ENCODE measurements around the gene CLEC17A.
"Not testable (repeated sequence)": the region's sequence is repeated elsewhere in the genome, so short reads cannot be mapped to it uniquely, and the experiment has no call there.

Gene CLEC17A, protein sequence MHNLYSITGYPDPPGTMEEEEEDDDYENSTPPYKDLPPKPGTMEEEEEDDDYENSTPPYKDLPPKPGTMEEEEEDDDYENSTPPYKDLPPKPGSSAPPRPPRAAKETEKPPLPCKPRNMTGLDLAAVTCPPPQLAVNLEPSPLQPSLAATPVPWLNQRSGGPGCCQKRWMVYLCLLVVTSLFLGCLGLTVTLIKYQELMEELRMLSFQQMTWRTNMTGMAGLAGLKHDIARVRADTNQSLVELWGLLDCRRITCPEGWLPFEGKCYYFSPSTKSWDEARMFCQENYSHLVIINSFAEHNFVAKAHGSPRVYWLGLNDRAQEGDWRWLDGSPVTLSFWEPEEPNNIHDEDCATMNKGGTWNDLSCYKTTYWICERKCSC

DNA sequence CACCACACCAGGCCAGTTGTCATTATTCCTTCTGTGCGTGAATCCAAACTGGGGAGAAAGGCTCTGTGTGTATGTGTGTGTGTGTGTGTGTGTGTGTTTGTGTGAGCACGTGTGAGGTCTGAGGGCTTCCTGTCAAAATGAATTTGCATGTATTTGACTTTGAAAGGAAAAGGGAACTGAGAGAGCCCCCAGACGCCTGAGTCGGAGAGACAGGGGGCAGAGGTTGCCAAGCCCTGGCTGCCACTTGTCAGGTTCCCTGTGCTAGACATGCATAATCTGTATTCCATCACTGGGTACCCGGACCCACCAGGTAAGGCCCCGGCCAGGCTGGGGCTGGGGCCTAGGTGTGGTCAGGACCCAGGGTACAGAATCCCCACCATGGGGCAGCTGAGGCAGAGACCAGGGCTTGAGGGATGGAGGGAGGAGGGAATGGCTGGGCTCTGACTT, at the start of gene CLEC17A:
TSS of gene CLEC17A (plus strand) at position 191 of the 447 bp plus-strand sequence. CDS start at position 268, 77 bp downstream.
- no peak for DNase-seq (ENCODE audit: low read depth)

DNA sequence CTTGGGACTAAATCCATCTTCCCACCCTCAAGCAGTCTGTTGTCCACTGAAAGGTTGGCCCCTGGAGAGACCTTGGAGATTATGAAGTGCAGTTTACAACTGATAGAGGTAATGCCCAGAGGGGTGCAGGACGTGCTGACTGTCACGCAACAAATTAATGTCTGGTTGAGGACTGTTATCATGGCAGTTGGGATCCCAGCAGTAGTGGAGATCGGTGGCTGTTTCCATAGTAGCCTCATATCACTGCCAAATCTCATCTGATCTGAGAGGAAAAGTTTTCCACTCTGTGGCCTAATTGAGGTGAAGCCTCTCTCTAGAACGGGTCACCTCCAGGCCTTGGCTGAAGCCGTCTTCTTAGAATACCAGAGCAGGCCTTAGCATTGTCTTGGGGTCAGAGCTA, 49.4 kb upstream of the CLEC17A start:
- no peak for DNase-seq (ENCODE audit: low read depth)

DNA sequence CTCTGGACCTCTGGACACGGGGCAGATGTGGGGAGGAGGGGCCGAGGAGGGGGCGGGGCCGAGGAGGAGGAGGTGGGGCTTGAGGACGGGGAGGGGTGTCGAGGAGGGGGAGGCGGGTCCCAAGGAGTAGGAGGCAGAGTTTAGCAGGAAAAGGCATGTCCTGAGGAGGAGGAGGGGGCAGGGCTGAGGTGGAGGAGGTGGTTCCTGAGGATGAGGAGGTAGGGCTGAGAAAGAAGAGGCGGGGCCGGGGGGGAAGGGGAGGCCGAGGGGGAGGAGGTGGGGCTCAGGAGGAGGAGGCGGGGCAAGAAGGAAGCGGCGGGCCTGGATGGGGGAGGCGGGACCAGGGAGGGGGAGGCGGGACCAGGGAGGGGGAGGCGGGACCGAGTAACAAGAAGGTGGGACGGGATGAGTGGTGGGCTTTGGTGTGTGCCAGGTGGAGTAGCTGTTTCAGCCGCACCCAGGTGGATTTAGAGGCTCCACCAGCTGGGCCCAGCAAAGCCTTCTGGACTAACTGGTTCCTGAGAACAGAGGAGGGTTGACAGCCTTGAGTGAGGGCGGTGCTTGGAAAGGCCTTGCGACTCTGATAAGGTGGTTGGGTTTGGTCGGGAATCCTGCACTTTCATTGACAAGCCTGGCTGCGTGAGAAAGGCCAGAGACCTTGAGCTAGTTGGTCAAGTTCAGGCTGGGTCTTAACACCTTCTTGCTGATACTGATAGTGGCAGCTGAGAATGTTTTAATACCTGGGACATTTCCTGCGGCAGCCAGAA, 45.8 kb upstream of the CLEC17A start:
- DNase-seq (ENCODE audit: low read depth), result peak; percentile 52

DNA sequence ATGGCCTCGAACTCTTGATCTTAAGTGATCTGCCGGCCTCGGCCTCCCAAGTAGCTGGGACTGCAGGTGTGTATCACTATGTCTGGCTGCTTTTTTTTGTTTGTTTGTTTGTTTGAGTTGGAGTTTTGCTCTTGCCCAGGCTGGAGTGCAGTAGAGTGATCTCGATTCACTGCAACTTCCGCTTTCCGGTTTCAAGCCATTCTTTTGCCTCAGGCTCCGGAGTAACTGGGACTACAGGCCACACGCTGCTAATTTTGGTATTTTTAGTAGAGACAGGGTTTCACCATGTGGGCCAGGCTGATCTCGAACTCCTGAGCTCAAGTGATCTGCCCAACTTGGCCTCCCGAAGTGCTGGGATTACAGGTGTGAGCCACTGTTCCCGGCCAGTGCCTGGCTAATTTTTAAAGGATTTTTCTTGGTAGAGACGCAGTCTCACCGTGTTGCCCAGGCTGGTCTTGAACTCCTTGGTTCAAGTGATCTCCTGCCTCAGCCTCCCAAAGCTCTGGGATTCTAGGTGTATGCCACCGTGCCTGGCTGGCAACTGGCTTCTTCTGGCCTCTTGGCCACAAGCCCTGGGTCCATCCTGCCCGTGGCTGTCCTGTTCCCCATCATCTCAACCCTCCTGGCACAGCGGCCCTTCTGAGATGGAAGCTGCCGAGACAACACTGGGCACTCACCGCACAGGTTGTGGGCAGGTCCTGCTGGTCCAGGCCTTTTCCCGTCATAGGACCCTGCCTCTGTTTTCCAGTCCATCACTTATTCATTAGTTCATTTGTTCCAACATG, 42.0 kb upstream of the CLEC17A start:
- DNase-seq (ENCODE audit: low read depth), result no peak

DNA sequence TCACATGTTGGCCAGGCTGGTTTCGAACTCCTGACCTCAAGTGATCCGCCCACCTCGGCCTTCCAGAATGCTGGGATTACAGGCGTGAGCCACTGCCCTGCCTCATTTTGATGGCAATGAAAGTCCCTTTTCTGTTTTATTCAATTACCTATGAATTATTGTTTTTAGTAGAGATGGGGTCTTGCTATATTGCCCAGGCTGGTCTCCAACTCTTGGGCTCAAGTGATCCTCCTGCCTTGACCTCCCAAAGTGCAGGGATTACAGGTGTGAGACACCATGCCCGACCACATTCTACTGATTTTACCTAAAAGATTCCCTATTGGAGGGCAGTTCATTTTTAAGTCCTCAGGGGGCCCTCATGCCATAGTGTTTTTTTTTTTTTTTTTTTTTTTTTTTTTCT, 40.9 kb upstream of the CLEC17A start:
- not testable (repeated sequence) for DNase-seq (ENCODE audit: low read depth)

DNA sequence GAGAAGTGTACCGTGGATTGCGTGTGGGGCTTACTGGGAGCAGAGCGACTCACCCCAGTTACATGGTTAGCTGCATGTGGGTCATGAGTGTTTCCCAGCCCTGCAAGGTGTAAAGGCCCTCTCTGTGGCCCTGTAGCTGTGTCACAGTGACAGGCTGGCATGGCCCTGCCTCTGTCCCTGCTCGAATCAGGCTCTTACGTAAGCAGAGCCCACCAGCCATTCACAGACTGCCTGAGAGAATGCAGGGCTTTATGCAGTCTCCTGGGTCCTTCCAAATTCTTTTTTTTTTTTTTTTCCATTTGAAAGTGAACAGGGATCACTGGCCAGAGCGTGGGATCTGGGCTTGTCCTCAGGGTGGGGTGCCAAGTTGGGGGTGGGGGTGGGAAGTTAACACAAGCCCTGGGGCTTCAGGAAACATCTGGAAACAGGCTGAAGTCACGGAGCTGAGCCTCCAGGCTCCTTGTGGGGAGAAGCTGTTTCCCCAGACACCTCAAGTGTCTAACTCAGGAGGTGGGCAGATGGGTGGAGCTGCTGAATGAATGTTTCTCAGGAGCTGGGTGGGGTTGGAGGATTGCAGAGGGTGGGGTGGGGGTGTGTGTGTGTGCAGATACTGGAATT, 40.1 kb upstream of the CLEC17A start:
- DNase-seq (ENCODE audit: low read depth), result peak; percentile 56

DNA sequence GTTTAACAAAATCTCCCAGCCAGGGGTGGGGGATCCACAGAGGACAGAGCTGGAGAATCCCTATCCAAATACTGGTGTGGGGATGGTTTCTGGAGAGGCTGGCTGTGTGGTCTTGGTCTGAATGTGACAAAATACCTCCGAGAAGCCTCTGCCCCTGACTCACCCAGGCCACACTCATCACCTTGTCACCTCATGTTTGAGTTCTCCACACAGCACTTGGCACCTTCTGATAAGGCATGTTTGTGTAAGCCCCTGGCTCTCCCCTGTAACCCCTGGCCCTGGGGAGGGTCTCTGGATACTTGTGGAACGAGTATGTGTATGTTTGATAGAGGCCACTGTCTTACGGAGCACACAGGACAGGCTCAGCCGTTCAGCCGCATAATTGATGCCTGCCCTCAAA, 38.8 kb upstream of the CLEC17A start:
- DNase-seq (ENCODE audit: low read depth), result no peak

DNA sequence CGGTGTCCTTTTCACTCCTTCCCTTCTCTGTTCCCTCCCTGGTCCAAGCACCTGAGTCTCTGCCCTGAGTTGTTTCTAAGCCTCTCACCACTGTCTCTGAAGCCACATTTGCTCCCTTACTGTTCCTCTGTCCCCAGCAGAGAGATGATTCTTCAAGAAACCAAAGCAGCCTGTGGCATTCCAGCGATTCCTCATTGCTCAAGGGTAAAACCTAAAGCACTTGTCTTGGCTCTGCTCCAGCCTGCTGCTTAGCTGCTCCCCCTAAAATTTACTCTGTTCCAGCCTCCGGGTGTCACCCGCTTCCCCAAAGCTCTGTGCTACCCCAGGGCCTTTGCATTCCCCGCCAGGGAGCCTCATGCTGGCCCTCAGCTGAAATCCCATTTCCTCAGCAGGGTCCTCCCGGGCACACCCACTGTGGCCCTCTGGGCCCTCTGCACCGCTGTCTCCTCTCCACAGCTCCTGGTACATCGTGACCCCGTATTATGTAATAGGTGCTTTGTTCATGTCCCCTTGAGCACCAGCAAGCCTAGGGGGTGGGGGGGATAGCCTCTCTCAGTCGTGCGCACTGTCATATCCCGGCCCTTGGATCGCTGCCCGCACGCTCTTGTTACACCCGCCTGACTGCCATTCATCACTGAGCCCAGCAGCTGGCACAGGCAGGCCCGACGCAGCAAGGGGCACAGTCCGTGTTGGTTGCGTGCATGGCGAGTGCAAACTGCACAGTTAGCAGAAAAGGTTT, 37.7 kb upstream of the CLEC17A start:
- peak; percentile 26 for DNase-seq (ENCODE audit: low read depth)

DNA sequence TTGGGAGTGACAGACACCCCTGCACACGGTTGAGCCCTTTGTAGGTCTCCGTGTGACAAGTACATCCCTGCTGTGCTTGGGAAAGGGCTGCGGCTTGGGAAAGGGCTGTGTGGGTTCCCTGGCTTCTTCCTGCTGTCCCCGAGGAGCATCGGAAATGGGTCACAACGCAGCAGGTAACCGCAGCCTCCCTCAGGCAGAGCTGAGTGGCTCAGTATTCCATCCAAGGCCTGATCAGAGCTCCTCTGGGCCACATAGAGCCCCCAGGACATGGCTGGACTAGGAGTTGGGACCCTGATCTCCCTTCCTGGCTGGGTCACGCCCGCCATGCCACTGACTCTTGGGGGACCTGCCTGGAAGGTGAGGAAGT, 37.2 kb upstream of the CLEC17A start:
- DNase-seq (ENCODE audit: low read depth), result no peak

DNA sequence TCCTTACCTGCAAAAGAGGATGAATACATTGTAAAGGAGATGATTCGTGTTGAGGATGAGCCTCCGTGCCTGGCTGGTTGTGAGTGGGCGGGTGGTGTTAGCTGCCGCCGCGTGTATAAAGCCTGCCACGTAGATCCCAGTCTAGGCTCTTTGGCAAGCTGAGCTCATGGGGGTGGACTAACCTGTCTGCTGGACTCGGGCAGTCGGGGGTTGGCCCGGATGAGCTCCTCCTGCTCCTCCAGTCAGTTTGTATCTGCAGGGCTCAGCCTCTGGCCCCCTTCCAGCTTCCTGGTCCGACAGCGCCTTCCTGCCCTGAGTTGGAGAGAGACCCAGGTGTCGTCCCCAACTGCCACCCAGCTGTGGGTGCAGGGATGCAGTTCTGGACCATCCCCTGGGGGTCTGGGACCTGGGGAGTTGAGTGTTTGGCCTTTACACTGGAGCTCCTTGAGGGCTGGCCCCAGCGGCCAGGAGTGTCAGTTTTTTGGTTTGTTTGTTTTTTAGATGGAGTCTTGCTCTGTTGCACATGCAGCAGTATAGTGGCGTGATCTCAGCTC, 32.6 kb upstream of the CLEC17A start:
- no peak for DNase-seq (ENCODE audit: low read depth)

DNA sequence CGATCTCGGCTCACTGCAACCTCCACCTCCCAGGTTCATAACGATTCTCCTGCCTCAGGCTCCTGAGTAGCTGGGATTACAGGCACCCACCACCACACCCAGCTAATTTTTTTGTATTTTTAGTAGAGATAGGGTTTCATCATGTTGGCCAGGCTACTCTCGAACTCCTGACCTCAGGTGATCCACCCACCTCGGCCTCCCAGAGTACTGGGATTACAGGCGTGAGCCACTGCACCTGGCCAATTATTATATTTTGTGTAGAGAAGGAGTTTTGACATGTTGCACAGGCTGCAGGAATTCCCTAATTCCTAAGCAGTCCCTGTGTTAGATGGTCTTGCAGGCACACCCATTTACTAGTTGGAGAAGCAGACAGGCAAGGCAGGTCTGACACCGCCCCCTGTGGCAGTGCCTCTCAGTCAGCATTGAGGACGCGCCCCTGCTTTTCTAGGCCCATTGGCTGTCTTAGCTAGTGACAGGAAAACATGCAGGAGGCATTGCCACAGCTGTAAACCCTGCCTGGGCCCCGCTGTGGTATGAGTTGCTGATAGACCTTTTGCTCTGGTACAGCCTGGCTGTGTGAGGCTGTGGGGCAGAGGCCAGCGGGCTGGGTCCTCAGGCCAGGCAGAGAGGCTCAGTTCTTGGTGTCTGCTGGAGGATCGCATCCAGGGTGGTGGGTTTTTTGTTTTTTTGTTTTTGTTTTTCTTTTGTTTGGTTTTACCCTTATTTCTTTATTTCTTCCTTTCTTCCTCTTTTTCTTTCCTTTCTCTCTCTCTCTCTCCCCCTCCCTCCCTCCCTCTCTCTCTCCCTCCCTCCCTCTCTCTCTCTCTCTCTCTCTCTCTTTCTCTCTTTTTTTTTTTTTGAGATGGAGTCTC, 31.5 kb upstream of the CLEC17A start:
- peak; percentile 54 for DNase-seq (ENCODE audit: low read depth)

DNA sequence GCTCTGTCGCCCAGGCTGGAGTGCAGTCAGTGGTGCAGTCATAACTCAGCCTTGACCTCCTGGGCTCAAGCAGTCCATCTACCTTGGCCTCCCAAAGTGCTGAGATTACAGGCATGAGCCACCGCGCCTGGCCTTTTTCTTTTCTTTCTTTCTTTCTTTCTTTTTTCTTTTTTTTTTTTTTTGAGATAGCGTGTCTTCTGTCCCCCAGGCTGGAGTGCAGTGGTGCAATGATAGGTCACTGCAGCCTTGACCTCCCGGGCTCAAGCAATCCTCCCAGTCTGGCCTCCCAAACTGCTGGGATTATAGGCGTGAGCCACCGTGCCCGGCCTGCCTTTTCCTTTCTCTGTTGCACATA, 30.9 kb upstream of the CLEC17A start:
- not testable (repeated sequence) for DNase-seq (ENCODE audit: low read depth)

DNA sequence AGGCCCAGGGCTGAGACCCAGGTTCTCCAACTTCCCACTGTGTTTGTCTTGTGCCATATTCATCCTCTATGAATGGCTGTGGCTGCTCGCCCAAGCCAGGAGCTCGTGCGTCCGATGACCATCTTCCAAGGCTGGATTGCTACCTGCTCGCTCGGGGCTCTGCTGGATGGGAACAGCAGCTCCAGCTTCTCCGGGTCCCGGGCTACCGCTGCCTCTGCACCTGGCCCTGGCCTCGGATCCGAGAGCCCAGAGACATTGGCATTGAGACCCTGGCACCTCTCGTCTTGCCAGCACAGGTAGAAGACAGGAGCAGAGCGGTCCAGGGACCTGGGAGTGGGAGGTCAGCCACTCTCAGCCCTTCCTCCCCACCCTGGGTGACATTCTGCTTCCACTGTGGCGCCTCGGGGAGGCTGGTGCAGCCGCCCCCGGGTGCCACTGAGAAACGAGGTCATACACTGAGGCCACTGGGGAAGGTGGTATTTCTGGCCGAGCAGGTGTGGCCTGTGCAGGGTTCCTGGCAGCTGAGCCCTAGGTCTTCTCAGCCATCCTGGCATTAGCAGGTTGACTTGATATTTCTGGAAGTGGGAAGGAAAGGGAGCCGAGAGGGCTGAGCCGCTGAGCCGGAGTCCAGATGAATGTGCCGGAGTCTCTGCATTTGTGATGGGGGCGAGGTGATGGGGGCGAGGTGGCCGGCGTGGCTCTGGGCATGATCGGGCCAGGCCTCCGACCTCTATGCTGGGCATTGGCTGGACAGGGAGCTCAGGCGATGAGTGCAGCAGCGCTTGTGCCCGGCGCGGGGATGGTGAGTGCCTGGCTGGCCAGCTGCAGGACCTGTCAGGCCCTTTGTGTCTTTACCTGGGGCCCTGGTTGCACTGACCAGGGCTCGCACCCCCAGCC, 29.6 kb upstream of the CLEC17A start:
- DNase-seq (ENCODE audit: low read depth), result no peak

DNA sequence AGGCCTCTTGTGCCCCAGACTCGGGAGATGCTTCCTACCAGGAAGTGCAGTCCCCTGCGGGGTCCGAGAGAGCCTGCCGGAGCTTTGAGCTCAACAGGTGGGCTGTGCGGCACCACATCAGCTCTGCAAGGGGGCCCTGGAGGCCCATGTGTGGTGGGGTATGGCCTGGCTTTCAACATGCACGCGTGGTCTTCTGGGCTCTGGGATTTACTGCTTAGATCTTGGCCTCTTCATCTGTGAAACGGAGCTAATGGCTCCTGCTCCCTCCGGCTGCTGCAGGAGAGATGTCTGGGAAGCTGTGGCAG, 29.0 kb upstream of the CLEC17A start:
- DNase-seq (ENCODE audit: low read depth), result no peak

DNA sequence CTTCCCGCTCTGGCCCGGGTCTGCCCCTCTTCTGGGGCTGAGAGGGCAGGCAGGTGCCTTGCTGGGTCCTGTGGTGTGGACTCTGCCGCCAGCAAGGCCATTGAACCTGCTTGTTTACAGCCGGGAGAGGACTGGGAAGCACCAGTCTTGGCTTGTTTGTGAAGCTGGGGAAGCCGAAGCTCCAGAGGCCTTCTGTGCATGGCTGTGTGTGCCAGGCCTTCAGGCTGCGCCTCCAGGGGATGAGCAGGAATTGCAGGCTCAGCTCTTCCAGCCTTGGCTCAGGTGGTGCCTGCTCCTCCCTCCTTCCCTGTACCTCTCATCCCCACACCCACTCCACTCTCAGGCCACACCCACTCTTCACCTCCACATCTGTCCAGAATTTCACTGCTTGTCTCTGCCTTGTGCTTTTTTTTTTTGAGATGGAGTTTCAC, 28.5 kb upstream of the CLEC17A start:
- no peak for DNase-seq (ENCODE audit: low read depth)

DNA sequence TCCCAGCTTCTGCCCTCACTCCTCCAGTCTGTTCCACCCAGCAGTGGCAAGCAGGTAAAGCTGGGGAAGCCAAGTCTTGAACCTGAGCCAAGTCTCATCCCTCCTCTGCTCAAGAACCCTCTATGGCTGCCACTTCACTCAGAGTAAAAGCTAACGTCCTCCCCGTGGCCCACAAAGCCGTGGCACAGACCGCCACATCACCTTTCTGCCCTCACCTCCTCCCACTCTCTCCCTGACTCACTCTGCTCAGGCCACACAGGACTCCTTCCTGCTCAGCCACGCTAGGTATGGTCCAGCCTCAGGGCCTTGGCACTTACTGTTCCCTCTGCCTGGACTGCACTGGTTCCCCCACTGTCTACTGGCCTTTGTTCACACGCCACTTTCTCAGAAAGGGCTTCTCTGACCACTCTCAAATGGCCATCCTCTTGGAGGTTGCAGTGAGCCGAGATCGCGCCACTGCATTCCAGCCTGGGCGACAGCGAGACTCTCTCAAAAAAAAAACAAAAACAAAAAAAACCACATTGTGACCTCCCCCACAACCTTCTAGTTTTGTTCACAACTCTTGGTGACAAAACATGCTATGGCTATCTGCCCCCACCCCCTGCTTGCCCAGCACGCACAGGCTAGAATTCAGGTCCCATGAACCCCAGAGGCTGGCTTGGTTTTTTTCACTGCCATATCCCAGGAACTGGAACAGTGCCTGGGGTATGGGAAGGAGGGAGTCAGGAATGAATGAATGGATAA, 26.8 kb upstream of the CLEC17A start:
- peak; percentile 39 for DNase-seq (ENCODE audit: low read depth)

DNA sequence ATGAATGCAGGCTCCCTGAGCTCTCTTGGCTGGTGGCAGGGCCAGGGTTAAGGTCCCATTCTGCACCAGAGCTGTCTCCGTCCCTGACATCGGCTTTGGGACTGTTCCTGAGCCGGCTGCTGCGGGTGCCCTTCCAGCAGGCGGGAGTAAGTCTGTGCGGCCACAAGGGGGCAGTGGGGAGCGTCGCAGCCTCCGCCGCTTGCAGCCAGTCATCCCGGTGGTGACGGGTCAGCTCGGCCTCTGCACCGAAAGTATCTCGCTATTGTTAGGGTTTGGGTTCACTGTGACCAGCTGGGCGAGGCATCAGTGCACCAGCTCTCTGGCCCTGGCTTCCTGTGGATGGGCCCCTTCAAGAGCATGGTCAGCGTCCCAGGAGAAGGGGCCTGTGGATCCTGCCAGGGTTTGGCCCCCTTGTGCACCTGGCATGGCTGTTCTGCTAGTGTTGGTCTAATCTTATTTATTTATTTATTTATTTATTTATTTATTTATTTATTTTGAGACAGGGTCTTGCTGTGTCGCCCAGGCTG, 26.2 kb upstream of the CLEC17A start:
- peak; percentile 79 for DNase-seq (ENCODE audit: low read depth)

DNA sequence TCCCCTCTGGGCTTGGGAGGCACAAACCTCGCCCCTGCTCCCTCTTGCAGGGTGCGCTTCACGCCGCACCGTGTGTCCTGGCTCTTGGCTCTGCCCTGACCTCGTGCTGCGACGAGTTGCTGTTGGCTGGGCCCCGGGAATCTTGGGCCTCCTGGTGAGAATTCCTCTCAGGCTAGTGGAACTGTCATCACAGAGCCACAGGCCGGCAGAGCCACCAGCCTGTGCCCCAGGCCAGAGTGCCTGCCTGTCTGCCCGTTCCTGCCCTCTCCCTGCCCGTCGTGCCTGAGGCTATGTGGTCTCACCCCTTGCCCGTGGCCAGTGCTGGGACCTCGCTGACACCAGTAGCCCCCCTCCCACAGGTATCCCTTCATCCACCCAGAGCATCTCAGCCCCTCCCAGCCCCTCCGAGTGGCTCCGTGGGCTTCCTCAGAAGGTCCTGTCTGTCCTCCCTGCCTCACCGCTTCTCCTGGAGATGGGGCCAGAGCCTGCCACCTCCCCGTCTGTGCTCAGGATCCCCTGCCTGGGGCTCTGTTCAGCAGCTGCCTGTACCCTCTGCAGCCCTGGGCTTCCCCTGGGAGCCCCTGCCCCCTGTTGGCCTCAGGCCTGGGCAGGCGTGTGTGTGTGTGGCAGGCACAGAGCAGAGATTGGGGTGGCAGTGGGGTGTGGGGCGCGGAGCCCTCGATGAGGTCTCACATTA, 24.4 kb upstream of the CLEC17A start:
- no peak for DNase-seq (ENCODE audit: low read depth)
